ENCODE data around the gene KNDC1. TPM values are rescaled to one million over a fixed set of nuclear protein-coding genes. Genes with fewer than 3 reads are reported as not detected.

KNDC1 gene
- total and polyA plus RNA-seq, 2 of the 4 experiments (the other 2 are of a cell fraction): 0.18 to 1.1 TPM

DNA sequence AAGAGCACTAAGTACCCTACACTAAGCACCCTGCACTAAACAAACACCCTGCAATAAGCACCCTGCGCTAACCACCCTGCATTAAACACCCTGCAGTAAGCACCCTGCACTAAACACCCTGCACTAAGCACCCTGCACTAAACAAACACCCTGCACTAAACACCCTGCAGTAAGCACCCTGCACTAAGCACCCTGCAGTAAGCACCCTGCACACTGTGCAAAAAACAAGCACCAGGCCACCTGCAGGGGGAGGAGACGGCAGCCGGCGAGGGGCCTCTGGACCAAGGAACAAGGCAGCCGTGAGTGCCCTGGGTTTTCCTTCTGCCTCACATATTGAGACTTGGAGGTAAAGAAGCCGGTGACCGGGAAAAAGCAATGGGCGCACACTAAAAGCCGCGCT lies 30.2 kb downstream of the KNDC1 start:
- CTCF ChIA-PET: no interaction called here
- ATAC-seq (ENCODE audit: low read depth) (no peak), DNase-seq (no peak)
- Histone ChIP-seq H2AK9ac (replicated peaks; ENCODE audit: low read depth, low read length, poor library complexity) (no peak overlapping the region), H4K20me1 (ENCODE audit: insufficient read depth, low read length) (no peaks in the 10 kb centered on the region), H3K23ac (ENCODE audit: low read depth, low read length) (no peak overlapping the region), H2AFZ (replicated peaks; ENCODE audit: low read length, poor library complexity) (no peak overlapping the region), H3K14ac (replicated peaks; ENCODE audit: low read depth, low read length) (no peak overlapping the region), H3K4me3 (ENCODE audit: insufficient read depth, low read depth, low read length) (no peak overlapping the region), H3K27me3 (ENCODE audit: control insufficient read depth, insufficient read depth, low read length) (no peaks in the 10 kb centered on the region), H3K4me2 (ENCODE audit: low read depth, low read length) (no peak overlapping the region), H2BK5ac (ENCODE audit: low read depth, low read length, poor library complexity, severe bottlenecking) (no peak overlapping the region), H4K5ac (ENCODE audit: low read depth, low read length) (no peak overlapping the region), H3K9me3 (ENCODE audit: control insufficient read depth, insufficient read depth, low read length) (peaks cover 4% of the 10 kb centered on the region; the same call in 1 of the 2 replicates), H3K36me3 (ENCODE audit: control insufficient read depth, insufficient read depth, low read length) (no peaks in the 10 kb centered on the region), H4K91ac (ENCODE audit: insufficient read depth, low read depth, low read length) (no peak overlapping the region), H3K4me1 (ENCODE audit: control insufficient read depth, insufficient read depth, low read length) (no peaks in the 10 kb centered on the region), H3K27ac (ENCODE audit: insufficient read depth, low read length) (no peak overlapping the region), H2BK120ac (ENCODE audit: low read depth, low read length) (no peak overlapping the region), H2BK15ac (ENCODE audit: low read depth, low read length) (no peak overlapping the region), H3K9me1 (ENCODE audit: insufficient read depth, low read length) (no peaks in the 10 kb centered on the region), H3K9ac (ENCODE audit: low read depth, low read length) (no peak overlapping the region), H4K8ac (ENCODE audit: low read depth in 2 of 2, low read length in 2 of 2) (no peak overlapping the region), H3K56ac (ENCODE audit: extremely low read depth, insufficient read depth, low read length) (no peak overlapping the region), H2AK5ac (ENCODE audit: low read depth, low read length) (no peak overlapping the region), H2BK20ac (ENCODE audit: low read depth, low read length) (no peak overlapping the region), H3K79me1 (ENCODE audit: low read depth in 1 of 2, low read length in 2 of 2) (no peaks in the 10 kb centered on the region), H3K4ac (ENCODE audit: low read depth, low read length) (no peak overlapping the region), H3K18ac (ENCODE audit: low read depth, low read length) (no peak overlapping the region)
- intact Hi-C loops (cut with micrococcal nuclease): no loop called here
- dilution Hi-C loops (cut with HindIII; ENCODE audit: low sequenced_read_pairs, unreplicated experiment): no loop called here
- in situ Hi-C loops (cut with MboI; ENCODE audit: low sequenced_read_pairs): no loop called here
- WGBS, 2 experiments (ENCODE audit: extremely low coverage in 2 of 2, insufficient read length in 1 of 2): 80% methylated on average over 1 of the region's 10 CpGs; no CpG with 5 or more reads in 1 of the 2 experiments
- BruUV-seq (replicated peaks): no TSS peak
- TF ChIP-seq CHD1 (IDR thresholded peaks at IDR 0.05; ENCODE audit: low read depth, low read length) (no peak), MAFK (IDR thresholded peaks at IDR 0.05; ENCODE audit: low read depth, low read length) (no peak), MXI1 (IDR thresholded peaks at IDR 0.05; ENCODE audit: borderline replicate concordance, low read depth, low read length) (no peak), FOS (IDR thresholded peaks at IDR 0.05; ENCODE audit: low read depth, low read length) (no peak), RCOR1 (IDR thresholded peaks at IDR 0.05; ENCODE audit: insufficient replicate concordance, low read length) (no peak), NFE2L2 (IDR thresholded peaks at IDR 0.05; ENCODE audit: low read depth, low read length) (no peak), CEBPB (IDR thresholded peaks at IDR 0.05; ENCODE audit: low read depth, low read length) (no peak), RFX5 (IDR thresholded peaks at IDR 0.05; ENCODE audit: low read depth, low read length) (no peak), RAD21 (IDR thresholded peaks at IDR 0.05; ENCODE audit: low read length) (no peak)
- TF ChIP-seq, protein P1, sequence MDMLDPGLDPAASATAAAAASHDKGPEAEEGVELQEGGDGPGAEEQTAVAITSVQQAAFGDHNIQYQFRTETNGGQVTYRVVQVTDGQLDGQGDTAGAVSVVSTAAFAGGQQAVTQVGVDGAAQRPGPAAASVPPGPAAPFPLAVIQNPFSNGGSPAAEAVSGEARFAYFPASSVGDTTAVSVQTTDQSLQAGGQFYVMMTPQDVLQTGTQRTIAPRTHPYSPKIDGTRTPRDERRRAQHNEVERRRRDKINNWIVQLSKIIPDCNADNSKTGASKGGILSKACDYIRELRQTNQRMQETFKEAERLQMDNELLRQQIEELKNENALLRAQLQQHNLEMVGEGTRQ (IDR thresholded peaks at IDR 0.05; ENCODE audit: low read depth, low read length): no peak
- POLR2A ChIA-PET (ENCODE audit: unreplicated experiment): no interaction called here
